GM23338 (cell line): Measurements from ENCODE around the gene SUSD3.

Experiments
- CREB1 ChIP-seq: fragments of 250-450 bp; sonication (Bioruptor Pico); IDR thresholded peaks from 2 replicates; pipeline ENCODE4 v1.5.0; 2020; ENCODE audit warnings: low read depth, mild to moderate bottlenecking, moderate library complexity
- EZH2 ChIP-seq: fragments of 200-600 bp; sonication (generic); IDR thresholded peaks from one replicate; pipeline ENCODE4 v1.8.0; 2017; ENCODE audit warnings: antibody characterized with exemption, mild to moderate bottlenecking, low read depth; ENCODE audit not compliant: unreplicated experiment
- EZH2phosphoT487 ChIP-seq: fragments of 200-600 bp; sonication (generic); IDR thresholded peaks from one replicate; pipeline ENCODE4 v1.8.1; 2018; ENCODE audit warnings: antibody characterized with exemption; ENCODE audit not compliant: unreplicated experiment
- JUNB ChIP-seq: IDR thresholded peaks from one replicate; pipeline ENCODE4 v1.6.1; 2016; ENCODE audit warnings: antibody characterized with exemption; ENCODE audit not compliant: unreplicated experiment
- NANOG ChIP-seq: IDR thresholded peaks from 2 replicates; pipeline ENCODE4 v1.6.1; 2016; ENCODE audit warnings: antibody characterized with exemption, borderline replicate concordance
- POLR2AphosphoS5 ChIP-seq: IDR thresholded peaks from 2 replicates; pipeline ENCODE4 v1.6.1; 2016; ENCODE audit warnings: antibody characterized with exemption, low read depth
- REST ChIP-seq: IDR thresholded peaks from one replicate; pipeline ENCODE4 v1.6.1; 2018; ENCODE audit warnings: antibody characterized with exemption; ENCODE audit not compliant: unreplicated experiment
- STAT1 ChIP-seq: IDR thresholded peaks from one replicate; pipeline ENCODE4 v1.6.1; 2016; ENCODE audit warnings: antibody characterized with exemption; ENCODE audit not compliant: unreplicated experiment
- ZNF331 ChIP-seq: fragments of 250-450 bp; sonication (Bioruptor Pico); IDR thresholded peaks from 2 replicates; pipeline ENCODE4 v1.5.0; 2020; ENCODE audit warnings: low read depth, mild to moderate bottlenecking, moderate library complexity
- ZNF462 ChIP-seq: fragments of 250-450 bp; sonication (Bioruptor Pico); IDR thresholded peaks from 2 replicates; pipeline ENCODE4 v1.5.0; 2020; ENCODE audit warnings: mild to moderate bottlenecking, moderate library complexity
- TF ChIP-seq, protein P1 (sequence below), 2 experiments: fragments of 200-600 bp in 1 of 2; sonication (generic) in 1 of 2; conservative IDR thresholded peaks; 2 replicates each; pipeline versions ENCODE4 v1.5.1 to v1.6.1; 2016 to 2017; ENCODE audit warnings: antibody characterized with exemption in 2 of 2, low read depth in 2 of 2, mild to moderate bottlenecking in 2 of 2, moderate library complexity in 1 of 2
- TF ChIP-seq, protein P2 (sequence below): IDR thresholded peaks from 2 replicates; pipeline ENCODE4 v1.6.1; 2016; ENCODE audit warnings: antibody characterized with exemption

GRCh38 chr9:93024986-93025630 lies 33.4 kb upstream of the SUSD3 start:
- TF ChIP-seq, protein P1, sequence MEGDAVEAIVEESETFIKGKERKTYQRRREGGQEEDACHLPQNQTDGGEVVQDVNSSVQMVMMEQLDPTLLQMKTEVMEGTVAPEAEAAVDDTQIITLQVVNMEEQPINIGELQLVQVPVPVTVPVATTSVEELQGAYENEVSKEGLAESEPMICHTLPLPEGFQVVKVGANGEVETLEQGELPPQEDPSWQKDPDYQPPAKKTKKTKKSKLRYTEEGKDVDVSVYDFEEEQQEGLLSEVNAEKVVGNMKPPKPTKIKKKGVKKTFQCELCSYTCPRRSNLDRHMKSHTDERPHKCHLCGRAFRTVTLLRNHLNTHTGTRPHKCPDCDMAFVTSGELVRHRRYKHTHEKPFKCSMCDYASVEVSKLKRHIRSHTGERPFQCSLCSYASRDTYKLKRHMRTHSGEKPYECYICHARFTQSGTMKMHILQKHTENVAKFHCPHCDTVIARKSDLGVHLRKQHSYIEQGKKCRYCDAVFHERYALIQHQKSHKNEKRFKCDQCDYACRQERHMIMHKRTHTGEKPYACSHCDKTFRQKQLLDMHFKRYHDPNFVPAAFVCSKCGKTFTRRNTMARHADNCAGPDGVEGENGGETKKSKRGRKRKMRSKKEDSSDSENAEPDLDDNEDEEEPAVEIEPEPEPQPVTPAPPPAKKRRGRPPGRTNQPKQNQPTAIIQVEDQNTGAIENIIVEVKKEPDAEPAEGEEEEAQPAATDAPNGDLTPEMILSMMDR (conservative IDR thresholded peaks at IDR 0.05; ENCODE audit: low read depth in 2 of 2): no peak
- no peak for TF ChIP-seq POLR2AphosphoS5
- no peak for TF ChIP-seq REST
- TF ChIP-seq EZH2: no peak
- TF ChIP-seq, protein P2, sequence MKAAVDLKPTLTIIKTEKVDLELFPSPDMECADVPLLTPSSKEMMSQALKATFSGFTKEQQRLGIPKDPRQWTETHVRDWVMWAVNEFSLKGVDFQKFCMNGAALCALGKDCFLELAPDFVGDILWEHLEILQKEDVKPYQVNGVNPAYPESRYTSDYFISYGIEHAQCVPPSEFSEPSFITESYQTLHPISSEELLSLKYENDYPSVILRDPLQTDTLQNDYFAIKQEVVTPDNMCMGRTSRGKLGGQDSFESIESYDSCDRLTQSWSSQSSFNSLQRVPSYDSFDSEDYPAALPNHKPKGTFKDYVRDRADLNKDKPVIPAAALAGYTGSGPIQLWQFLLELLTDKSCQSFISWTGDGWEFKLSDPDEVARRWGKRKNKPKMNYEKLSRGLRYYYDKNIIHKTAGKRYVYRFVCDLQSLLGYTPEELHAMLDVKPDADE: no peak
- TF ChIP-seq STAT1: no peak
- no peak for TF ChIP-seq JUNB
- TF ChIP-seq EZH2phosphoT487: no peak
- TF ChIP-seq ZNF331 (CRISPR knock-in tag): no peak
- TF ChIP-seq NANOG: no peak
- no peak for TF ChIP-seq CREB1 (CRISPR knock-in tag)
- no peak for TF ChIP-seq ZNF462 (CRISPR knock-in tag)
